Measurements from ENCODE around the gene SLC9A8.

Gene SLC9A8

GRCh38 chr20:49818816-49819215, 6.2 kb downstream of the SLC9A8 start:
- no peak for TF ChIP-seq POLR2A (IDR thresholded peaks at IDR 0.05; ENCODE audit: low read depth, low read length)
- DNase-seq (ENCODE audit: insufficient read length, low spot score) (no peak), FAIRE-seq (no peak)

GRCh38 chr20:49819702-49820101, 7.1 kb downstream of the SLC9A8 start:
- FAIRE-seq: no peak

GRCh38 chr20:49821381-49821780, 8.8 kb downstream of the SLC9A8 start:
- FAIRE-seq (no peak), DNase-seq (ENCODE audit: insufficient read length, low spot score) (no peak)
- TF ChIP-seq POLR2A (IDR thresholded peaks at IDR 0.05; ENCODE audit: low read depth, low read length): no peak

More at GRCh38 chr20:49819702-49820101, 7.1 kb downstream of the SLC9A8 start:
- no peak for DNase-seq (ENCODE audit: insufficient read length, low spot score)
- TF ChIP-seq POLR2A (IDR thresholded peaks at IDR 0.05; ENCODE audit: low read depth, low read length): no peak

- no peak for TF ChIP-seq POLR2A (IDR thresholded peaks at IDR 0.05; ENCODE audit: low read depth, low read length)
- DNase-seq (ENCODE audit: insufficient read length, low spot score) (peak; percentile 15), FAIRE-seq (no peak)
These were observed 9.3 kb downstream of the SLC9A8 start for GRCh38 chr20:49821870-49822331.

- TF ChIP-seq POLR2A (IDR thresholded peaks at IDR 0.05; ENCODE audit: low read depth, low read length): no peak
- FAIRE-seq (no peak), DNase-seq (ENCODE audit: insufficient read length, low spot score) (no peak)
These were observed 10.7 kb downstream of the SLC9A8 start for GRCh38 chr20:49823152-49823847.

- DNase-seq (ENCODE audit: insufficient read length, low spot score) (no peak), FAIRE-seq (no peak)
- TF ChIP-seq POLR2A (IDR thresholded peaks at IDR 0.05; ENCODE audit: low read depth, low read length): no peak
These were observed 11.6 kb downstream of the SLC9A8 start for GRCh38 chr20:49824206-49824605.

- FAIRE-seq: no peak
These were observed 12.9 kb downstream of the SLC9A8 start for GRCh38 chr20:49825521-49826033.

GRCh38 chr20:49831022-49831769, 18.6 kb downstream of the SLC9A8 start:
- DNase-seq (ENCODE audit: insufficient read length, low spot score) (no peak), FAIRE-seq (no peak)

More at GRCh38 chr20:49825521-49826033, 12.9 kb downstream of the SLC9A8 start:
- no peak for TF ChIP-seq POLR2A (IDR thresholded peaks at IDR 0.05; ENCODE audit: low read depth, low read length)
- DNase-seq (ENCODE audit: insufficient read length, low spot score): no peak

GRCh38 chr20:49831770-49832631, 19.4 kb downstream of the SLC9A8 start:
- DNase-seq (ENCODE audit: insufficient read length, low spot score) (no peak), FAIRE-seq (no peak)
- no peak for TF ChIP-seq POLR2A (IDR thresholded peaks at IDR 0.05; ENCODE audit: low read depth, low read length)

More at GRCh38 chr20:49831022-49831769, 18.6 kb downstream of the SLC9A8 start:
- TF ChIP-seq POLR2A (IDR thresholded peaks at IDR 0.05; ENCODE audit: low read depth, low read length): no peak

GRCh38 chr20:49832632-49833327, 20.2 kb downstream of the SLC9A8 start:
- no peak for TF ChIP-seq POLR2A (IDR thresholded peaks at IDR 0.05; ENCODE audit: low read depth, low read length)
- no peak for FAIRE-seq
- DNase-seq (ENCODE audit: insufficient read length, low spot score): no peak

GRCh38 chr20:49833483-49833882, 20.9 kb downstream of the SLC9A8 start:
- no peak for FAIRE-seq
- TF ChIP-seq POLR2A (IDR thresholded peaks at IDR 0.05; ENCODE audit: low read depth, low read length): no peak
- no peak for DNase-seq (ENCODE audit: insufficient read length, low spot score)

- TF ChIP-seq POLR2A (IDR thresholded peaks at IDR 0.05; ENCODE audit: low read depth, low read length): no peak
- DNase-seq (ENCODE audit: insufficient read length, low spot score): no peak
- no peak for FAIRE-seq
These were observed 22.4 kb downstream of the SLC9A8 start for GRCh38 chr20:49835031-49835430.

GRCh38 chr20:49838546-49838945, 25.9 kb downstream of the SLC9A8 start:
- no peak for FAIRE-seq
- TF ChIP-seq POLR2A (IDR thresholded peaks at IDR 0.05; ENCODE audit: low read depth, low read length): no peak
- DNase-seq (ENCODE audit: insufficient read length, low spot score): no peak

All from H54 (cell line).